ENCODE measurements around the gene KRT40.

The KRT40 gene

GRCh38 chr17:40984226-40984625, at the start of gene KRT40:
Gene KRT40, minus strand, starts transcription at chr17:40984326. Its CDS starts 53 bp downstream, at chr17:40984273.
- no peak for DNase-seq

- peak; percentile 39 for DNase-seq
Observed at GRCh38 chr17:41029633-41030245, 45.6 kb upstream of the KRT40 start, which contains the start of gene KRTAP1-4. Gene KRTAP1-4, minus strand, starts transcription at chr17:41030195. Its CDS starts 117 bp downstream, at chr17:41030078.

- DNase-seq = peak; percentile 12
Observed at GRCh38 chr17:41026715-41027471, 42.8 kb upstream of the KRT40 start, which contains the start of gene KRTAP1-5. Gene KRTAP1-5, minus strand, starts transcription at chr17:41027208. Its CDS starts 53 bp downstream, at chr17:41027155.

- DNase-seq = no peak
Observed at GRCh38 chr17:41024697-41025096, 40.6 kb upstream of the KRT40 start.

GRCh38 chr17:41020336-41020735, 36.2 kb upstream of the KRT40 start:
- DNase-seq = peak; percentile 86

GRCh38 chr17:41019415-41019814, 35.3 kb upstream of the KRT40 start:
- no peak for DNase-seq

GRCh38 chr17:41018541-41018940, 34.4 kb upstream of the KRT40 start:
- no peak for DNase-seq

- no peak for DNase-seq
Observed at GRCh38 chr17:41016578-41017215, 32.6 kb upstream of the KRT40 start.

- DNase-seq = no peak
Observed at GRCh38 chr17:41015454-41015853, 31.3 kb upstream of the KRT40 start.

- peak; percentile 25 for DNase-seq
Observed at GRCh38 chr17:41013606-41014005, 29.5 kb upstream of the KRT40 start.

- no peak for DNase-seq
Observed at GRCh38 chr17:41013181-41013580, 29.1 kb upstream of the KRT40 start.

- DNase-seq = peak; percentile 17
Observed at GRCh38 chr17:41012326-41013120, 28.4 kb upstream of the KRT40 start.

- no peak for DNase-seq
Observed at GRCh38 chr17:41010441-41010840, 26.3 kb upstream of the KRT40 start.

GRCh38 chr17:41009936-41010335, 25.8 kb upstream of the KRT40 start:
- no peak for DNase-seq

- DNase-seq = peak; percentile 45
Observed at GRCh38 chr17:41009301-41009760, 25.2 kb upstream of the KRT40 start.

- peak; percentile 73 for DNase-seq
Observed at GRCh38 chr17:41008811-41009210, 24.7 kb upstream of the KRT40 start, which contains the start of gene KRTAP3-1. Gene KRTAP3-1, minus strand, starts transcription at chr17:41009128. Its CDS starts 54 bp downstream, at chr17:41009074.

GRCh38 chr17:41004397-41004796, 20.3 kb upstream of the KRT40 start:
- DNase-seq = peak; percentile 57

- no peak for DNase-seq
Observed at GRCh38 chr17:41003926-41004325, 19.8 kb upstream of the KRT40 start.

- no peak for DNase-seq
Observed at GRCh38 chr17:41002814-41003213, 18.7 kb upstream of the KRT40 start.

- no peak for DNase-seq
Observed at GRCh38 chr17:41001795-41002194, 17.7 kb upstream of the KRT40 start.

GRCh38 chr17:40999563-40999962, 15.4 kb upstream of the KRT40 start, which contains the start of gene KRTAP3-2:
Gene KRTAP3-2, minus strand, starts transcription at chr17:40999906. Its CDS starts 53 bp downstream, at chr17:40999853.
- peak; percentile 31 for DNase-seq

GRCh38 chr17:40997361-40997760, 13.2 kb upstream of the KRT40 start:
- DNase-seq = no peak
